Naive B cell (primary cell): Measurements from ENCODE around the gene DNAH2. TPM values are rescaled to one million over a fixed set of nuclear protein-coding genes. Genes with fewer than 3 reads are reported as not detected.
A peak's percentile ranks its signal among the peaks of the same experiment; 100 is the strongest.

Source experiments
- ATAC-seq, 2 donors: fragments of 150-1000 bp; cut with Tn5 transposase; 2 replicates each; pipeline ENCODE4 v1.10.0; 2021; ENCODE audit warnings: low read depth in 2 of 2, mild to moderate bottlenecking in 2 of 2, moderate library complexity in 2 of 2
- DNase-seq: peaks from one replicate; pipeline ENCODE4 v3.0.0; 2022
- H3K27ac Mint-ChIP-seq, 6 donors: one replicate each; pipeline ENCODE4 v1.8.0; 2020 to 2022; ENCODE audit warnings: mild to moderate bottlenecking in 6 of 6, mixed read lengths in 6 of 6, moderate library complexity in 5 of 6, inconsistent platforms in 2 of 6
- H3K27me3 Mint-ChIP-seq, 3 donors: one replicate each; pipeline ENCODE4 v1.8.0; 2021 to 2022; ENCODE audit warnings: mixed read lengths in 3 of 3, mild to moderate bottlenecking in 1 of 3
- H3K36me3 Mint-ChIP-seq, 2 donors: one replicate each; pipeline ENCODE4 v1.8.0; 2020 to 2022; ENCODE audit warnings: mixed read lengths in 2 of 2, inconsistent platforms in 1 of 2, mild to moderate bottlenecking in 1 of 2
- H3K4me1 Mint-ChIP-seq, 3 donors: one replicate each; pipeline ENCODE4 v1.8.0; 2020 to 2022; ENCODE audit warnings: mixed read lengths in 3 of 3, inconsistent platforms in 1 of 3, mild to moderate bottlenecking in 1 of 3, moderate library complexity in 1 of 3
- H3K4me3 Mint-ChIP-seq, 8 donors: one replicate each; pipeline ENCODE4 v1.8.0; 2020 to 2022; ENCODE audit warnings: mild to moderate bottlenecking in 8 of 8, mixed read lengths in 8 of 8, moderate library complexity in 8 of 8, inconsistent platforms in 2 of 8
- H3K9me3 Mint-ChIP-seq, 7 donors: one replicate each; pipeline ENCODE4 v1.8.0; 2020 to 2022; ENCODE audit warnings: mixed read lengths in 7 of 7, mild to moderate bottlenecking in 5 of 7, inconsistent platforms in 2 of 7, moderate library complexity in 1 of 7
- polyA plus RNA-seq, 6 donors: library from polyadenylated mRNA; unstranded; fragments of 300-500 nt; fragmentation: Illumina TruSeq; gene quantifications; one replicate each; pipeline ENCODE4 v1.2.3, GENCODE V29; 2021; ENCODE audit warnings: low read depth in 6 of 6

The DNAH2 gene
- polyA plus RNA-seq, 6 donors from 2014 or later: not detected

GRCh38 chr17:7687908-7688807, 29.4 kb upstream of the DNAH2 start, which contains the start of gene WRAP53:
TSS of gene WRAP53 (plus strand) at chr17:7688477. CDS start at chr17:7688649, 172 bp downstream.
- Mint-ChIP-seq H3K27me3 (no peaks in the 10 kb centered on the region), H3K27ac (peak within 1 kb of the TSS; percentile 97 to 100 (median 99)), H3K4me1 (peaks cover 32 to 53% (median 46%) of the 10 kb centered on the region in 3 donors), H3K9me3 (no peaks in the 10 kb centered on the region), H3K36me3 (peaks cover 5 to 9% of the 10 kb centered on the region in 2 donors), H3K4me3 (peak within 1 kb of the TSS; percentile 90 to 100 (median 98))
- DNase-seq: peak; percentile 94
- peak; percentile 68 to 73 for ATAC-seq

- Mint-ChIP-seq H3K36me3 (peaks cover 12% of the 10 kb centered on the region in 2 donors), H3K27ac (peak overlapping the region in 4 of 6 donors; percentile 53 to 97 (median 88)), H3K9me3 (no peaks in the 10 kb centered on the region), H3K4me1 (peaks cover 33 to 50% (median 42%) of the 10 kb centered on the region in 3 donors), H3K4me3 (peak overlapping the region; percentile 90 to 100 (median 98)), H3K27me3 (no peaks in the 10 kb centered on the region)
- DNase-seq: no peak
- ATAC-seq: no peak
Observed at GRCh38 chr17:7688808-7689316, 28.7 kb upstream of the DNAH2 start.

GRCh38 chr17:7695586-7695985, 22.0 kb upstream of the DNAH2 start:
- Mint-ChIP-seq H3K4me3 (no peak overlapping the region), H3K27me3 (peaks cover 0 to 2% (median 0%) of the 10 kb centered on the region in 3 donors), H3K36me3 (peaks cover 22 to 36% of the 10 kb centered on the region in 2 donors), H3K9me3 (no peaks in the 10 kb centered on the region), H3K27ac (peak overlapping the region in 1 of 6 donors; percentile 1), H3K4me1 (peaks cover 0 to 18% (median 3%) of the 10 kb centered on the region in 3 donors)
- ATAC-seq: no peak
- no peak for DNase-seq

- Mint-ChIP-seq H3K9me3 (no peaks in the 10 kb centered on the region), H3K27me3 (peaks cover 4 to 17% (median 17%) of the 10 kb centered on the region in 3 donors), H3K27ac (peak overlapping the region in 1 of 6 donors; percentile 27), H3K4me3 (no peak overlapping the region), H3K36me3 (peaks cover 34 to 56% of the 10 kb centered on the region in 2 donors), H3K4me1 (peaks cover 0 to 12% (median 3%) of the 10 kb centered on the region in 3 donors)
- DNase-seq (no peak), ATAC-seq (no peak)
Observed at GRCh38 chr17:7697828-7698588, 19.5 kb upstream of the DNAH2 start.

GRCh38 chr17:7700510-7700909, 17.0 kb upstream of the DNAH2 start:
- no peak for DNase-seq
- Mint-ChIP-seq H3K9me3 (peaks cover 0 to 1% (median 0%) of the 10 kb centered on the region in 7 donors), H3K4me1 (peaks cover 15 to 18% (median 17%) of the 10 kb centered on the region in 3 donors), H3K4me3 (no peak overlapping the region), H3K27ac (no peak overlapping the region), H3K27me3 (peaks cover 20 to 39% (median 37%) of the 10 kb centered on the region in 3 donors), H3K36me3 (peaks cover 27 to 49% of the 10 kb centered on the region in 2 donors)
- no peak for ATAC-seq

- H3K4me3 Mint-ChIP-seq: peak overlapping the region in 1 of 8 donors; percentile 59
- H3K9me3 Mint-ChIP-seq: peaks cover 0 to 1% (median 0%) of the 10 kb centered on the region in 7 donors
- H3K36me3 Mint-ChIP-seq: peaks cover 16 to 44% of the 10 kb centered on the region in 2 donors
- no peak overlapping the region for H3K27ac Mint-ChIP-seq
- peaks cover 22 to 23% (median 22%) of the 10 kb centered on the region in 3 donors for H3K4me1 Mint-ChIP-seq
- ATAC-seq (no peak), DNase-seq (no peak)
- peaks cover 30 to 51% (median 49%) of the 10 kb centered on the region in 3 donors for H3K27me3 Mint-ChIP-seq
Observed at GRCh38 chr17:7701681-7702080, 15.9 kb upstream of the DNAH2 start.

GRCh38 chr17:7702776-7703175, 14.8 kb upstream of the DNAH2 start:
- H3K4me3 Mint-ChIP-seq: no peak overlapping the region
- ATAC-seq: no peak
- peaks cover 22 to 23% (median 22%) of the 10 kb centered on the region in 3 donors for H3K4me1 Mint-ChIP-seq
- peaks cover 37 to 60% (median 58%) of the 10 kb centered on the region in 3 donors for H3K27me3 Mint-ChIP-seq
- no peak for DNase-seq
- H3K36me3 Mint-ChIP-seq: peaks cover 16 to 42% of the 10 kb centered on the region in 2 donors
- peaks cover 0 to 1% (median 0%) of the 10 kb centered on the region in 7 donors for H3K9me3 Mint-ChIP-seq
- peak overlapping the region in 1 of 6 donors; percentile 81 for H3K27ac Mint-ChIP-seq

DNA sequence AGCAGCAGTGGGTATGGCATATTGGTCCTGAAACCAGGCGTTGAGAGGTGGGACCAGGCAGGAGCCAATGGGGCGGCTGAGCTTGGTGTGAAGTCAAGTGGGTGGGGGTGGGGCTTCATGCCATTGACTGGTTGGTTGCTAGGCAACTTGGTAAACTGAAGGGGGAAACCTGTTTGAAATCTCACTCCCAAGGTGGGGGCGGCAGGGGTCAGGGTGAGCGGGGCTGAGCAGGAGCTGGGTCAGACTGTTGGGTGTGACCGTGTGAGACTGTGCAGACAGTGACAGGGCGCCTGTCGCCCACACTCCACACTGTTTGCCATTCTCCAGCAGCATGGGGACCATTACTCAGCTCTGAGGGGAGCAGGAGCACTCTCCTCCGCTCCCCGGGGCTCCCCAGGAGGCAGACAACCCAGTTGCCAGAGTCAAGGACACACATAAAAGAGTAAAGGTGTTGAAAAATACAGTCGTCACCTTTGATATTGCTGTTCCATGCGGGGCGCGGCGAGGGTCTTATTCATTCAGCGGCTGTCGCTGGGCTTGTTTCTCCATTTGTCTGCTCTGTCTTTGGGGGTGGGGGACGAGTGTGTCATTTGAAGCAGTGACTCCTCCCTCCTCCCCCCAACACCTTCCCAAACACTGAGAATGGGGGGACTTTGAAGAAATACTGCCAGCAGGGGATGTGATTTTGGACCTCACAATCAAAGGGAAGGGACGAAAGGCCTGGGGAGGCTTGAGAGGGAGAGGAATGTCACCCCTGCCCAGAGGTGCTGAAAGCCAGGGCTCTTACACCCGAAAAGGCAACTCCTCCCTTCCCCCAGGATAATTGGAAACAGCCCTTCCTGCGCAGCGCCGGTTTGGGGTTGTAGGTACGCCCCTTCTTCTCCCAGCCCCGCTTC, 13.7 kb upstream of the DNAH2 start:
- ATAC-seq (peak; percentile 52 to 57), DNase-seq (no peak)
- H3K36me3 Mint-ChIP-seq: peaks cover 11 to 42% of the 10 kb centered on the region in 2 donors
- H3K9me3 Mint-ChIP-seq: peaks cover 0 to 1% (median 0%) of the 10 kb centered on the region in 7 donors
- peaks cover 40 to 69% (median 65%) of the 10 kb centered on the region in 3 donors for H3K27me3 Mint-ChIP-seq
- H3K4me3 Mint-ChIP-seq: peak overlapping the region in 7 of 8 donors; percentile 63 to 87 (median 77)
- H3K27ac Mint-ChIP-seq: peak overlapping the region in 4 of 6 donors; percentile 2 to 81 (median 73)
- H3K4me1 Mint-ChIP-seq: peaks cover 22 to 23% (median 22%) of the 10 kb centered on the region in 3 donors

DNA sequence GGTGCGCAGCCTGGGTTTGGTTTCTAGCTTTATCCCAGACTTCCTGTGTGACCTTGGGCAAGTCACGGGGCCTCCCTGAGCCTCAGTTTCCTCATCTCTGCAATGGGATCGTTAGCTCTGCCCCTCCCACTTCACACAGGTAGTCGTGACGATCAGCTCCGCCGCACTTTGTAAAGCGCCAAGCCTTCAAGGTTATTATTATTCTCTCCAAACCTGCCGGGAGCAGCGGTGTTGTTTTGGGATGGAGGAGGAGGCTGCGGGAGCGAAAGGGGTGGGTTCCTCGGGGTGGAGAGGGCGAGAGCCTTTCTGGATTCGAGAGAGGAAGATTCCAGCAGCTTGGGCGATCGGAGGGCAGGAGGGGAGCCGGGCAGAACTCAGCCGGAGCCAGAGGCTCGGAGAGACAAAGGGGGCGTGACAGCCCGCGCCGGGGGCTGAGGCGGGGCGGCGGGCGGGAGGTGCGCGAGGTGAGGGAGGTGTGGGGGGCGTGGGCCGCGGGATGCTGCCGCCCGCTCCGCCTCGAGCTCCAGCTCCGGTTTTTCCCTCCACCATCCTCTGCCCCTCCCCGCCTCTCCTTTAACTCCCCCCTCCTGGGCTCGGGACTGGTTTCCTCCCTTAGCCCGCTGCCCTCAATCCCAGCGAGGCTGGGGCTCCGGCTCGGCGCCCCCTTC, 12.8 kb upstream of the DNAH2 start, which contains the start of gene EFNB3:
Gene EFNB3 (plus strand): TSS at position 602 of the 668 bp plus-strand sequence. CDS start 397 bp downstream, outside the sequence.
- peaks cover 22 to 23% (median 23%) of the 10 kb centered on the region in 3 donors for H3K4me1 Mint-ChIP-seq
- peaks cover 11 to 43% of the 10 kb centered on the region in 2 donors for H3K36me3 Mint-ChIP-seq
- peaks cover 40 to 74% (median 69%) of the 10 kb centered on the region in 3 donors for H3K27me3 Mint-ChIP-seq
- ATAC-seq: peak; percentile 39 to 41
- peak within 1 kb of the TSS in 7 of 8 donors; percentile 72 to 87 (median 77) for H3K4me3 Mint-ChIP-seq
- peak within 1 kb of the TSS in 4 of 6 donors; percentile 29 to 95 (median 80) for H3K27ac Mint-ChIP-seq
- peaks cover 0 to 1% (median 0%) of the 10 kb centered on the region in 7 donors for H3K9me3 Mint-ChIP-seq
- DNase-seq: no peak

GRCh38 chr17:7705269-7706255, 12.0 kb upstream of the DNAH2 start:
- H3K9me3 Mint-ChIP-seq: peaks cover 0 to 3% (median 0%) of the 10 kb centered on the region in 7 donors
- H3K27ac Mint-ChIP-seq: peak overlapping the region in 3 of 6 donors; percentile 29 to 95 (median 74)
- ATAC-seq (peak; percentile 36 to 46), DNase-seq (no peak)
- peaks cover 11 to 46% of the 10 kb centered on the region in 2 donors for H3K36me3 Mint-ChIP-seq
- H3K4me1 Mint-ChIP-seq: peaks cover 30 to 31% (median 31%) of the 10 kb centered on the region in 3 donors
- peak overlapping the region in 7 of 8 donors; percentile 2 to 80 (median 58) for H3K4me3 Mint-ChIP-seq
- peaks cover 45 to 83% (median 77%) of the 10 kb centered on the region in 3 donors for H3K27me3 Mint-ChIP-seq
